Measurements from ENCODE around the gene NPTX1. TPM values are rescaled to one million over a fixed set of nuclear protein-coding genes. Genes with fewer than 3 reads are reported as not detected.

NPTX1 gene
- total and polyA plus RNA-seq, 2 experiments from 2014 or later, result 3.4 to 20.5 TPM

- TF ChIP-seq ZNF462 (CRISPR knock-in tag; IDR thresholded peaks at IDR 0.05), result no peak
- no peak for TF ChIP-seq REST (IDR thresholded peaks at IDR 0.05; ENCODE audit: unreplicated experiment)
- TF ChIP-seq JUNB (IDR thresholded peaks at IDR 0.05; ENCODE audit: unreplicated experiment), result no peak
- TF ChIP-seq CREB1 (CRISPR knock-in tag; IDR thresholded peaks at IDR 0.05; ENCODE audit: low read depth), result no peak
- TF ChIP-seq POLR2AphosphoS5 (IDR thresholded peaks at IDR 0.05; ENCODE audit: low read depth), result no peak
- no peak for TF ChIP-seq STAT1 (IDR thresholded peaks at IDR 0.05; ENCODE audit: unreplicated experiment)
- TF ChIP-seq EZH2 (IDR thresholded peaks at IDR 0.05; ENCODE audit: low read depth, unreplicated experiment), result no peak
- no peak for TF ChIP-seq ZNF331 (CRISPR knock-in tag; IDR thresholded peaks at IDR 0.05; ENCODE audit: low read depth)
- no peak for TF ChIP-seq EZH2phosphoT487 (IDR thresholded peaks at IDR 0.05; ENCODE audit: unreplicated experiment)
Measured at GRCh38 chr17:80499961-80500665, 23.7 kb upstream of the NPTX1 start (continued).
